Transverse colon (tissue), 4 donors: ENCODE measurements around the gene MISP3.
"Not testable (repeated sequence)": the region's sequence is repeated elsewhere in the genome, so short reads cannot be mapped to it uniquely, and the experiment has no call there.

Experiments
- POLR2A ChIP-seq: fragments of 450-650 bp; IDR thresholded peaks from one replicate; pipeline ENCODE4 v1.6.1; 2016; ENCODE audit warnings: antibody characterized with exemption, mild to moderate bottlenecking, moderate library complexity
- POLR2AphosphoS5 ChIP-seq, 3 donors: sonication (generic); formaldehyde crosslinking; IDR thresholded peaks; one replicate each; pipeline ENCODE4 v1.6.1; 2016; ENCODE audit warnings: antibody characterized with exemption in 3 of 3
- TF ChIP-seq, protein P1 (sequence below), 5 experiments: fragments of 200-600 bp in 3 of 5; fragments of 450-650 bp in 2 of 5; sonication (generic) in 3 of 5; IDR thresholded peaks; 1 replicate in 2 of 5; 2 replicates in 3 of 5; pipeline ENCODE4 v1.5.1; 2016 to 2017; ENCODE audit warnings: antibody characterized with exemption in 5 of 5, inconsistent platforms in 3 of 5, mild to moderate bottlenecking in 2 of 5, moderate library complexity in 1 of 5

DNA sequence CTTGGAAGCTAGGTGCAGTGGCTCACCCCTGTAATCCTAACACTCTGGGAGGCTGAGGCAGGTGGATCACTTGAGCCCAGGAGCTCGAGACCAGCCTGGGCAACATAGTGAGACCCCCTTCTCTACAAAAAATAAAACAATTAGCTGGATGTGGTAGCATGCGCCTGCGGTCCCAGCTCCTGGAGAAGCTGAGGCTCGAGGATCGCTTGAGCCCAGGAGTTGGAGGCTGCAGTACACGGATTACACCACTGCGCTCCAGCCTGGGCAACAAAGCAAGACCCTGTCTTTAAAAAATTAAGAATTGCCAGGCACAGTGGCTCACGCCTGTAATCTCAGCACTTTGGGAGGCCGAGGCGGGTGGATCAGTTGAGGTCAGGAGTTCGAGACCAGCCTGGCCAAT lies 21.6 kb upstream of the MISP3 start:
- TF ChIP-seq, protein P1, sequence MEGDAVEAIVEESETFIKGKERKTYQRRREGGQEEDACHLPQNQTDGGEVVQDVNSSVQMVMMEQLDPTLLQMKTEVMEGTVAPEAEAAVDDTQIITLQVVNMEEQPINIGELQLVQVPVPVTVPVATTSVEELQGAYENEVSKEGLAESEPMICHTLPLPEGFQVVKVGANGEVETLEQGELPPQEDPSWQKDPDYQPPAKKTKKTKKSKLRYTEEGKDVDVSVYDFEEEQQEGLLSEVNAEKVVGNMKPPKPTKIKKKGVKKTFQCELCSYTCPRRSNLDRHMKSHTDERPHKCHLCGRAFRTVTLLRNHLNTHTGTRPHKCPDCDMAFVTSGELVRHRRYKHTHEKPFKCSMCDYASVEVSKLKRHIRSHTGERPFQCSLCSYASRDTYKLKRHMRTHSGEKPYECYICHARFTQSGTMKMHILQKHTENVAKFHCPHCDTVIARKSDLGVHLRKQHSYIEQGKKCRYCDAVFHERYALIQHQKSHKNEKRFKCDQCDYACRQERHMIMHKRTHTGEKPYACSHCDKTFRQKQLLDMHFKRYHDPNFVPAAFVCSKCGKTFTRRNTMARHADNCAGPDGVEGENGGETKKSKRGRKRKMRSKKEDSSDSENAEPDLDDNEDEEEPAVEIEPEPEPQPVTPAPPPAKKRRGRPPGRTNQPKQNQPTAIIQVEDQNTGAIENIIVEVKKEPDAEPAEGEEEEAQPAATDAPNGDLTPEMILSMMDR (IDR thresholded peaks at IDR 0.05), result not testable (repeated sequence)
- TF ChIP-seq POLR2A; POLR2AphosphoS5 (IDR thresholded peaks at IDR 0.05): not testable (repeated sequence)
